GM23338 (cell line): ENCODE measurements around the gene MUTYH.

Experiments
- EZH2 ChIP-seq: fragments of 200-600 bp; sonication (generic); IDR thresholded peaks from one replicate; pipeline ENCODE4 v1.8.0; 2017; ENCODE audit warnings: antibody characterized with exemption, mild to moderate bottlenecking, low read depth; ENCODE audit not compliant: unreplicated experiment
- POLR2AphosphoS5 ChIP-seq: IDR thresholded peaks from 2 replicates; pipeline ENCODE4 v1.6.1; 2016; ENCODE audit warnings: antibody characterized with exemption, low read depth
- STAT1 ChIP-seq: IDR thresholded peaks from one replicate; pipeline ENCODE4 v1.6.1; 2016; ENCODE audit warnings: antibody characterized with exemption; ENCODE audit not compliant: unreplicated experiment
- TF ChIP-seq, protein P1 (sequence below): IDR thresholded peaks from one replicate; pipeline ENCODE4 v1.6.1; 2018; ENCODE audit warnings: antibody characterized with exemption; ENCODE audit not compliant: unreplicated experiment
- TF ChIP-seq, protein P2 (sequence below), 2 experiments: fragments of 200-600 bp in 1 of 2; sonication (generic) in 1 of 2; conservative IDR thresholded peaks; 2 replicates each; pipeline versions ENCODE4 v1.5.1 to v1.6.1; 2016 to 2017; ENCODE audit warnings: antibody characterized with exemption in 2 of 2, low read depth in 2 of 2, mild to moderate bottlenecking in 2 of 2, moderate library complexity in 1 of 2

DNA sequence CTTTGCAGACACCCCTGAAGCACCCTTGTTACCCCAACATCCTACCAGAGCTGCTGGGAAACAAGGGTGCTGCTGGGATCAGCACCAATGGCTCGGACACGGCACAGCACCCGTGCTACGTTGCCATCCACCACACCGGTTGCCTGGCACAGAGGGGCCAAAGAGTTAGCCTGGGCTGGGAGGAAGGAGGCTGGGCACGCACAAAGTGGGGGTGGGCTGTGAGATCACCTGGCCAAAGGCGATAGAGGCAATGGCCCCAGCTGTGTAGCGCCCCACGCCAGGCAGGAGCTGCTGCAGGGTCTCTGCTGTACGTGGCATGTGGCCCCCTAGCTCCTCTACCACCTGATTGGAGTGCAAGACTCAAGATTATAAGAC, 7.9 kb downstream of the MUTYH start:
- TF ChIP-seq EZH2 (no peak), STAT1 (no peak), POLR2AphosphoS5 (no peak)
- TF ChIP-seq, protein P1, sequence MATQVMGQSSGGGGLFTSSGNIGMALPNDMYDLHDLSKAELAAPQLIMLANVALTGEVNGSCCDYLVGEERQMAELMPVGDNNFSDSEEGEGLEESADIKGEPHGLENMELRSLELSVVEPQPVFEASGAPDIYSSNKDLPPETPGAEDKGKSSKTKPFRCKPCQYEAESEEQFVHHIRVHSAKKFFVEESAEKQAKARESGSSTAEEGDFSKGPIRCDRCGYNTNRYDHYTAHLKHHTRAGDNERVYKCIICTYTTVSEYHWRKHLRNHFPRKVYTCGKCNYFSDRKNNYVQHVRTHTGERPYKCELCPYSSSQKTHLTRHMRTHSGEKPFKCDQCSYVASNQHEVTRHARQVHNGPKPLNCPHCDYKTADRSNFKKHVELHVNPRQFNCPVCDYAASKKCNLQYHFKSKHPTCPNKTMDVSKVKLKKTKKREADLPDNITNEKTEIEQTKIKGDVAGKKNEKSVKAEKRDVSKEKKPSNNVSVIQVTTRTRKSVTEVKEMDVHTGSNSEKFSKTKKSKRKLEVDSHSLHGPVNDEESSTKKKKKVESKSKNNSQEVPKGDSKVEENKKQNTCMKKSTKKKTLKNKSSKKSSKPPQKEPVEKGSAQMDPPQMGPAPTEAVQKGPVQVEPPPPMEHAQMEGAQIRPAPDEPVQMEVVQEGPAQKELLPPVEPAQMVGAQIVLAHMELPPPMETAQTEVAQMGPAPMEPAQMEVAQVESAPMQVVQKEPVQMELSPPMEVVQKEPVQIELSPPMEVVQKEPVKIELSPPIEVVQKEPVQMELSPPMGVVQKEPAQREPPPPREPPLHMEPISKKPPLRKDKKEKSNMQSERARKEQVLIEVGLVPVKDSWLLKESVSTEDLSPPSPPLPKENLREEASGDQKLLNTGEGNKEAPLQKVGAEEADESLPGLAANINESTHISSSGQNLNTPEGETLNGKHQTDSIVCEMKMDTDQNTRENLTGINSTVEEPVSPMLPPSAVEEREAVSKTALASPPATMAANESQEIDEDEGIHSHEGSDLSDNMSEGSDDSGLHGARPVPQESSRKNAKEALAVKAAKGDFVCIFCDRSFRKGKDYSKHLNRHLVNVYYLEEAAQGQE: no peak
- TF ChIP-seq, protein P2, sequence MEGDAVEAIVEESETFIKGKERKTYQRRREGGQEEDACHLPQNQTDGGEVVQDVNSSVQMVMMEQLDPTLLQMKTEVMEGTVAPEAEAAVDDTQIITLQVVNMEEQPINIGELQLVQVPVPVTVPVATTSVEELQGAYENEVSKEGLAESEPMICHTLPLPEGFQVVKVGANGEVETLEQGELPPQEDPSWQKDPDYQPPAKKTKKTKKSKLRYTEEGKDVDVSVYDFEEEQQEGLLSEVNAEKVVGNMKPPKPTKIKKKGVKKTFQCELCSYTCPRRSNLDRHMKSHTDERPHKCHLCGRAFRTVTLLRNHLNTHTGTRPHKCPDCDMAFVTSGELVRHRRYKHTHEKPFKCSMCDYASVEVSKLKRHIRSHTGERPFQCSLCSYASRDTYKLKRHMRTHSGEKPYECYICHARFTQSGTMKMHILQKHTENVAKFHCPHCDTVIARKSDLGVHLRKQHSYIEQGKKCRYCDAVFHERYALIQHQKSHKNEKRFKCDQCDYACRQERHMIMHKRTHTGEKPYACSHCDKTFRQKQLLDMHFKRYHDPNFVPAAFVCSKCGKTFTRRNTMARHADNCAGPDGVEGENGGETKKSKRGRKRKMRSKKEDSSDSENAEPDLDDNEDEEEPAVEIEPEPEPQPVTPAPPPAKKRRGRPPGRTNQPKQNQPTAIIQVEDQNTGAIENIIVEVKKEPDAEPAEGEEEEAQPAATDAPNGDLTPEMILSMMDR (conservative IDR thresholded peaks at IDR 0.05; ENCODE audit: low read depth in 2 of 2): no peak
